Bronchial epithelial cell (primary cell): ENCODE results near the gene CNTN5. TPM values are rescaled to one million over a fixed set of nuclear protein-coding genes. Genes with fewer than 3 reads are reported as not detected.
A peak's percentile ranks its signal among the peaks of the same experiment; 100 is the strongest.

Experiments
- DNase-seq: peaks from one replicate; pipeline ENCODE4 v3.0.0-alpha.2; 2010; ENCODE audit warnings: low read depth
- FAIRE-seq: peaks from 2 replicates; lab custom pipeline; 2011; peaks lifted over from hg19 to GRCh38; lab: Jason Lieb, UNC
- H3K27me3 ChIP-seq: 2 replicates; pipeline ENCODE4 v1.5.1; 2011; ENCODE audit warnings: low read length; ENCODE audit not compliant: control insufficient read depth, insufficient read depth
- H3K36me3 ChIP-seq: 2 replicates; pipeline ENCODE4 v1.5.1; 2011; ENCODE audit warnings: low read length; ENCODE audit not compliant: control insufficient read depth, insufficient read depth
- H3K4me3 ChIP-seq: 2 replicates; pipeline ENCODE4 v1.5.1; 2011; ENCODE audit warnings: mild to moderate bottlenecking, low read depth, low read length, control low read depth
- CTCF ChIP-seq: IDR thresholded peaks from 2 replicates; pipeline ENCODE4 v1.5.1; 2011; ENCODE audit warnings: mild to moderate bottlenecking, moderate library complexity, low read length, control low read depth, inconsistent platforms; ENCODE audit not compliant: insufficient read depth, severe bottlenecking
- total RNA-seq: library from RNA; depleted of rRNA; stranded (reverse); fragments of >200 nt; gene quantifications from 2 replicates; pipeline ENCODE4 v1.2.1, GENCODE V29; 2014

CNTN5 gene
- total RNA-seq, 1 donor from 2014 or later = not detected

- no peaks in the 10 kb centered on the region for H3K27me3 ChIP-seq
- TF ChIP-seq CTCF = no peak
- FAIRE-seq = no peak
- no peaks in the 10 kb centered on the region for H3K36me3 ChIP-seq
- no peak for DNase-seq
- no peak overlapping the region for H3K4me3 ChIP-seq
Observed at GRCh38 chr11:99307510-99308088, 286.9 kb downstream of the CNTN5 start.

GRCh38 chr11:99311870-99312269 is 291.1 kb downstream of the CNTN5 start:
- H3K36me3 ChIP-seq = no peaks in the 10 kb centered on the region
- no peak for TF ChIP-seq CTCF
- H3K27me3 ChIP-seq = no peaks in the 10 kb centered on the region
- FAIRE-seq (no peak), DNase-seq (no peak)
- no peak overlapping the region for H3K4me3 ChIP-seq

- no peak for DNase-seq
- H3K4me3 ChIP-seq = no peak overlapping the region
- TF ChIP-seq CTCF = no peak
- H3K27me3 ChIP-seq = no peaks in the 10 kb centered on the region
- no peaks in the 10 kb centered on the region for H3K36me3 ChIP-seq
- no peak for FAIRE-seq
Observed at GRCh38 chr11:99316776-99317520, 296.2 kb downstream of the CNTN5 start.

GRCh38 chr11:99320769-99321290 is 300.1 kb downstream of the CNTN5 start:
- H3K27me3 ChIP-seq = no peaks in the 10 kb centered on the region
- H3K36me3 ChIP-seq = no peaks in the 10 kb centered on the region
- FAIRE-seq = no peak
- no peak for DNase-seq
- no peak overlapping the region for H3K4me3 ChIP-seq
- no peak for TF ChIP-seq CTCF

GRCh38 chr11:99325847-99326246 is 305.1 kb downstream of the CNTN5 start:
- Histone ChIP-seq H3K27me3 (no peaks in the 10 kb centered on the region), H3K36me3 (no peaks in the 10 kb centered on the region), H3K4me3 (no peak overlapping the region)
- no peak for TF ChIP-seq CTCF
- FAIRE-seq (no peak), DNase-seq (peak; percentile 64)

- Histone ChIP-seq H3K27me3 (no peaks in the 10 kb centered on the region), H3K4me3 (no peak overlapping the region), H3K36me3 (no peaks in the 10 kb centered on the region)
- no peak for FAIRE-seq
- no peak for DNase-seq
- no peak for TF ChIP-seq CTCF
Observed at GRCh38 chr11:99327066-99327465, 306.3 kb downstream of the CNTN5 start.
